ENCODE measurements around the gene SLX4IP. TPM values are rescaled to one million over a fixed set of nuclear protein-coding genes. Genes with fewer than 3 reads are reported as not detected.

Gene SLX4IP
- total RNA-seq, 1 experiment from 2014 or later, result 11.1 TPM

- no peak for TF ChIP-seq ATF3 (IDR thresholded peaks at IDR 0.05)
- TF ChIP-seq ZBTB33 (IDR thresholded peaks at IDR 0.05; ENCODE audit: extremely low read depth, insufficient replicate concordance, low read length), result no peak
- no peak for TF ChIP-seq CBX3 (IDR thresholded peaks at IDR 0.05; ENCODE audit: low read depth)
- no peak for TF ChIP-seq ELF1 (IDR thresholded peaks at IDR 0.05; ENCODE audit: borderline replicate concordance, low read depth)
- no peak for TF ChIP-seq MAX (IDR thresholded peaks at IDR 0.05)
- TF ChIP-seq EGR1 (IDR thresholded peaks at IDR 0.05; ENCODE audit: low read depth), result no peak
- TF ChIP-seq ZFX (IDR thresholded peaks at IDR 0.05), result no peak
- no peak for TF ChIP-seq SIN3A (IDR thresholded peaks at IDR 0.05; ENCODE audit: low read depth)
These were observed 5.1 kb upstream of the SLX4IP start (continued) for GRCh38 chr20:10430000-10430466.

- no peak overlapping the region for H2AFZ ChIP-seq (ENCODE audit: low read depth, low read length, poor library complexity, severe bottlenecking)
- no peak overlapping the region for H3K9ac ChIP-seq (ENCODE audit: low read length)
- H3K9me2 ChIP-seq (ENCODE audit: insufficient read depth), result no peaks in the 10 kb centered on the region
- intact Hi-C loops (cut with micrococcal nuclease), result loop anchor here (10.0 kb wide), 3 partner anchors 244 to 1114 kb away; partner anchors contain the start of gene JAG1
- peaks cover 86% of the 10 kb centered on the region for H3K79me2 ChIP-seq (ENCODE audit: insufficient read depth, low read length)
- H3K4me2 ChIP-seq (ENCODE audit: low read length), result 0 out of 2 replicates have a peak overlapping the region, but pooled peaks have one; percentile 5
- H3K9me3 ChIP-seq (ENCODE audit: control insufficient read depth in 1 of 2, insufficient read depth in 1 of 2, low read depth in 1 of 2, low read length in 2 of 2), result no peaks in the 10 kb centered on the region
- peaks cover 3 to 25% of the 10 kb centered on the region in 2 experiments; a peak in 3 of 4 replicates for H3K4me1 ChIP-seq (ENCODE audit: control insufficient read depth in 1 of 2, insufficient read depth in 2 of 2, low read length in 2 of 2)
- BruUV-seq (replicated peaks), result no TSS peak
- no peaks in the 10 kb centered on the region; a peak in 1 of 4 replicates for H3K36me3 ChIP-seq (ENCODE audit: control insufficient read depth in 1 of 2, insufficient read depth in 2 of 2, low read length in 2 of 2)
- H3K27me3 ChIP-seq (ENCODE audit: insufficient read depth, low read length), result no peaks in the 10 kb centered on the region
- H3K27ac ChIP-seq (ENCODE audit: low read depth, low read length), result no peak overlapping the region
- ATAC-seq (no peak), DNase-seq (ENCODE audit: low read depth, low spot score) (no peak)
- ChIA-PET POLR2A (no interaction called here), RAD21 (ENCODE audit: low non-redundant PET in 1 of 2, low total read pairs in 2 of 2, uncharacterized antibody in 2 of 2, unreplicated experiment in 2 of 2) (no interaction called here), CTCF (interaction anchor here (1.4 kb wide), 1 partner anchor 106 kb away, joined by 3 read pairs; no protein-coding TSS in a partner anchor)
- no peak overlapping the region for H3K4me3 ChIP-seq (replicated peaks in 1 of 2; ENCODE audit: low read depth in 1 of 2, low read length in 2 of 2)
- no peaks in the 10 kb centered on the region for H4K20me1 ChIP-seq (ENCODE audit: insufficient read depth)
- TF ChIP-seq MAX (IDR thresholded peaks at IDR 0.05), result no peak
These were observed 4.4 kb upstream of the SLX4IP start for GRCh38 chr20:10430704-10431103.

All from HCT116 (cell line).